RCC 7860 (cell line): ENCODE results near the gene SLCO3A1.

Source experiments
- DNase-seq: peaks from one replicate; pipeline ENCODE4 v3.0.0-alpha.2; 2015; ENCODE audit warnings: low spot score
- FAIRE-seq: peaks from 2 replicates; lab custom pipeline; 2012; peaks lifted over from hg19 to GRCh38; lab: Jason Lieb, UNC

The SLCO3A1 gene

GRCh38 chr15:91992945-91993344 lies 139.4 kb downstream of the SLCO3A1 start:
- FAIRE-seq (no peak), DNase-seq (no peak)

DNA sequence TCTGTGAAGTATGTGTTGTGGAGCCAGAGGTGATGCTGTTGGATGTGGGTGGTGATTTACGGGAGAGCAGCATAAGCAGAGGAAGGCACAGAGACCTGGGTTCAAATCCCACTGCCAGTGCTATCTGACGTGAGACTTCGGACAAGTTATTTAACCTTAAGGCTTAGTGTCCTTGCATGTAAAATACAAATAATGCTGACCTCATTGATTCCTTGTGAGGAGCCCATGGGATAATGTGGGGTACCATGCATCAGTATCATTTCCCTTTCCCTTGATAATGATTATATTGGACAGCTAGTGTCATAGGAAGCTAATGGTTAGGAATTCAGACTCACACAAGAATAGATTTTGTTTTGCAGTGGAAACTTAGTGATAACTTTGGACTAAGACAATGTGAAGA lies 141.6 kb downstream of the SLCO3A1 start:
- FAIRE-seq: no peak
- no peak for DNase-seq

GRCh38 chr15:91997163-91997562 lies 143.7 kb downstream of the SLCO3A1 start:
- FAIRE-seq: no peak
- no peak for DNase-seq

- DNase-seq (no peak), FAIRE-seq (no peak)
These were observed 147.2 kb downstream of the SLCO3A1 start for GRCh38 chr15:92000709-92001108.

DNA sequence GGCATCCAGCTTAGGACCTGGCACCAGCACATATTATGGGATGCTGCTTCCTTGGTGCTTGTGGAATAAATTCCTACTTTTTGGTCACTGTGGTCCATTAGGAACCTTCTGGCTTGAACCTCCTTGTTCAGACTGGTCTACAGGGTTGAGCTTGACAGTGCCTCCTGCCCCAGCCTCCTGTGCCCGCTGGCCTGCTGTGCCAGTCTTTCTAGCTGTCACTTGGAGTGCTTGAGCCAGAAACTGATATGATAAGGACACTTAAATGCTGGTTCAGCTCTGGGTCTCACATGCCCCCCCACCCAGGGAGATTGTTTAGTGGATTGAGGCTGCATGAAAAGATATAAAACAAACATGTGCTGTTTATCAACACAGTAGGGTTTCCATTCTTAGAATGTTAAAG lies 147.8 kb downstream of the SLCO3A1 start:
- no peak for DNase-seq
- no peak for FAIRE-seq

DNA sequence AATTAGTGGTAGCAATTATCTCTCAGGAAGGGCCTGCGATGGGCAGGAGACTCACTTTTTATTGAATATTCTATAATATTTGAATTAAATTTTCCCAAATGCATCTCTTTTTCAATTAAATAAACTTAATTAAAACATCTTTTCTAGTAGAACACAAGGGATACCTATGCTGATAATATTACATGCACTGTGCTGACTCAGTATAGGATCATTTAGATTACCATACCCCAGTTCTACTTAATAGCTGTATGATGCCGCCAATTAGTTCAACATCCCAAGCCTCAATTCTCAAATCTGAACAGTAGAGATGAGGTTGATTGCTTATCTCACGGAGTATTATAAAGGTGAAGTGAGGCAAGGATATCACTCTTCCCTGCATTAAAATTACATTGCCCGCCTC lies 149.2 kb downstream of the SLCO3A1 start:
- no peak for FAIRE-seq
- no peak for DNase-seq

GRCh38 chr15:92003515-92004067 lies 150.1 kb downstream of the SLCO3A1 start:
- DNase-seq (no peak), FAIRE-seq (no peak)

DNA sequence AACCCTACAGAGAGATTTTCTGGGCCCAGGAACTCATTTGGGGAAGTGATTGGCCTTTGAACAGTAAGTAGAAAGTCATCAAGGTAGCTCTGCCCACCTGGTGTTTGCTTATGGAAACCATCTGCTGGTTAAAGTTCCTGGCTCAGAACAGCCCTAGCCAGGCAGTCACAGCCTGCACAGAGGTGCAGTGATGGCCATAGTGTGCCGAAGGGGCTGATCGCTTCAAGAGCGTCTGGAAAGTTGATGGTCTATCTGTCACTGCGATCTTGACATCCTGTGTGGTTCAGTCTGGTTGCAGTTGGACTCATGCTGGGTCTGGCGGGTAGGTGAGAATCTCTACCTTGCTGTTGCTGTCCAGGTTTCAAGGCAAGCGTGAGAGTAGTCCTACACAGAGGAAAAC lies 151.6 kb downstream of the SLCO3A1 start:
- DNase-seq: no peak

DNA sequence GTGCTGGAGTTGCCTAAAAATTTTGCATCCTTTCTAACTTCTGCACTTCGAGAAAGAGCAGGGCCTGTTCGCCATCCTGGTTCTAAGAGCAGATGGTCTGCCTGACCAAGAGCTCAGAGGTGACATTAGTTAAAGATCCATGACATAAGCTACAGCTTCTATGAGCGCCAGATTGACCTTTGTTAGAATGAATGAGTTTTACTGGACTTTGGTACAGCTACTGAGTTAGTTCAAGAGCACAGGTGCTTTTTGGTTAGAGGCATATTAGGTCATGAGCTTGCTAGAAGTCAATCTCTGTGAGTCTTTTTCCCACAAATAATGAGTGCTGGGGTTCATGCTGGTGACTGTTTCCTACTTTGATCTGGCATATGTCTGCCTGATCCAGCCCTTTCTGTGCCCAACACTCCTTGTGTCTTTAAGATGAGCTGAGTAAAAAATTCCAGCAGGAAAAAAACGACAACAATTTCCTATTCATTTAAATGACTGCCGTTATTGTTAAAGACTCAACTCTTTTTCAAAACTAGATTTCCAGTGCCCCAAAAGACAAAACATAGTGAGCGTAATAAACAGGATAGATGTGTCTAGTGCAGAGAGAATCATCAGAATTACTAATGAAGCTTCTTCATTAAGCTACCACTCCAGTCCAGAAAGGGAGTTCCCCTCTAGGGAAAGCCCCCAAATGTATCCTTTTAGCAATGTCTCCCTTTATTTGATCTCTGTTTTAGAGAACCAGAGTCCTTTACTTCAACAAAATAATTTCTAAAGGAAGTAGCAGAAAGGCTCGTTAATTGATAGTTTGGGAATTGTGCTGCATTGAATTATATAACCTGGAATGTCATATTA lies 152.9 kb downstream of the SLCO3A1 start:
- DNase-seq: no peak
- no peak for FAIRE-seq

More for the DNA sequence above, 151.6 kb downstream of the SLCO3A1 start:
- no peak for FAIRE-seq

GRCh38 chr15:92009162-92009561 lies 155.7 kb downstream of the SLCO3A1 start:
- DNase-seq: no peak

DNA sequence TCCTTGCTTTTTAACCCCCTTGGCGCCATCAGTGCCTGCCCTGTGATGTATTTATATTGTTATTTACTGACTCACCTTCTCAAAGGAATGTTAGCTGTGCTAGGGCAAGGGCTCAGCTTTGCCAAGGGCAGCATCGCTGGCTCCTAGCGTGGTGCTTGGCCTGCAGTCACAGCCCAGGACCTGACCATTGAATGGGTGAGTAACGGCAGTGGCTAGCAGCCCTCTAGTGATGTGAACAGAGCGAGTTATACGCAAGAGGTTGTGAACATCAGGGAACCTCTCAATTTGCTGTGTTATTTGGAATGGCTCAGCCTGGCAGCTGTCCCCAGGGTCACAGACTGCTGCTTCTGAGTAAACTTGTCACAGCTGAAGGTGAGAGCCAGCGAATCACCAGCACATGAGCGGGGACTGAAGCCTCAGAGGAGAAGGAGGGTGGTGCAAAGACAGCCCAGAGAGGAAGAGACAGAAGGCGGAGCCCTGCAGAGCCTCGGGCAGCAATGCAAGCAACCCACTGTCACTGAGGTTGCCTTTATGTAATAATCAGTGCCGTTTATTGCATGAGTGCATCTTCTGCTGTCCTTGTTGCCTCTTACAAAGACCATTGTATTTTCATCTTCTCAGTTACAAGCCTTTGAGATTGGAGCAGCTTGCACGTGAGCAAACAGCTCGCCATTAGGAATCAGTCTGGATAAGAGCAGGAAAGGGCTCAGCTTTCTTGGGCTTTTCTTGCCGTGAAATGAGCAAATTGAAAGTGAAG lies 158.3 kb downstream of the SLCO3A1 start:
- FAIRE-seq (no peak), DNase-seq (peak; percentile 53)

More at GRCh38 chr15:92009162-92009561, 155.7 kb downstream of the SLCO3A1 start:
- no peak for FAIRE-seq

GRCh38 chr15:92012368-92012629 lies 158.8 kb downstream of the SLCO3A1 start:
- DNase-seq: peak; percentile 50
- FAIRE-seq: peak; percentile 53

- DNase-seq: no peak
- no peak for FAIRE-seq
These were observed 159.4 kb downstream of the SLCO3A1 start for GRCh38 chr15:92012881-92013280.

- DNase-seq: no peak
- no peak for FAIRE-seq
These were observed 160.9 kb downstream of the SLCO3A1 start for GRCh38 chr15:92014281-92015030.

DNA sequence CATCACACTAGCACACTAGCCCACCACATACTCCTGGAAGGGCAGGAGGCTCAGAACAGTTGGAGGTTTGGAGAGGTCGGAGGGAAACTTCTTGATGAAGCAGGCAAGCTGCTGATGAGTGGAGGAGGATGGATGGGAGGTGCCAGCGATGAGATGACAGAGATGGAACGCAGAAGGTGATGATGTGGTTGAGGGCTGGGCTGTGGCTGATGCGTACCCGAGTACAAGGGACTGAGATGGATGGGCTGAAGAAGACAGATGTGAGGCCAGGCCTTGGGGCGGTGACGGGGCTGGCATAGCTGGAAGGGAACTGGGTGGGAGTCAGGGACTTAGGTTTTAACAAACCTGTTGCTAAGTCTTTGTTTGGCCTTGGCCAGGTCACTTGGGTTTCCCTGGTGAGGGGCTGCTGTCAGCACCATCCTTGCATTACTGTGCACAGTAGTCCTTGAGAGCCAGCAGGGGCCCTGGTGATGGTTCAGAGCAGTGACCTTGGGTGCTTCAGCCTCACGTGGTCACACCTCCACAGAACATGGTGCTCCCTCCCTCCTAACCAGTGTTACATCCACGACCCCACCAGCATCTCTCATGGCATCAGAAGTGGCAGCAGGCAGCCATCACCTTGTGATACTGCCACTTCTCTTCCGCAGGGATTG lies 164.5 kb downstream of the SLCO3A1 start:
- no peak for FAIRE-seq
- no peak for DNase-seq

- DNase-seq: no peak
These were observed 165.2 kb downstream of the SLCO3A1 start for GRCh38 chr15:92018535-92019239.

GRCh38 chr15:92019706-92020105 lies 166.2 kb downstream of the SLCO3A1 start:
- no peak for FAIRE-seq

More at GRCh38 chr15:92018535-92019239, 165.2 kb downstream of the SLCO3A1 start:
- no peak for FAIRE-seq

DNA sequence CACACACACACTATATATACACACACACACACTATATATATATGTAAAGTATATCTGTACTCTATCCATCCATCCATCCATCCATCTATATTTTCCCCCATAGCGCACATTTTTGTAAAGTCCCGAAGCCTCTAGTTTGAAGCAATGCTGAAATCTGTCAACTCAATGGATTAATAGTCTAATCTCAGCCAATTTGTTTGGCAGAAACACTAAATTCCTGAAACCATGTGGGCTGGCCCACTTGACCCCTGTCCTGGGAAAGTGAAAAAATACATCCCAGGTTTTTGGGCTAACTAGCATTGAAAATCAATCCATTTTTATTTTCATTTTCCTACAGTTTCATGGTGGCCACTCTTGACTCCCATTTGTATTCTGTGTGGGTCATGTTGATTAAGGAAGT lies 166.7 kb downstream of the SLCO3A1 start:
- no peak for DNase-seq
- no peak for FAIRE-seq

More at GRCh38 chr15:92019706-92020105, 166.2 kb downstream of the SLCO3A1 start:
- no peak for DNase-seq

DNA sequence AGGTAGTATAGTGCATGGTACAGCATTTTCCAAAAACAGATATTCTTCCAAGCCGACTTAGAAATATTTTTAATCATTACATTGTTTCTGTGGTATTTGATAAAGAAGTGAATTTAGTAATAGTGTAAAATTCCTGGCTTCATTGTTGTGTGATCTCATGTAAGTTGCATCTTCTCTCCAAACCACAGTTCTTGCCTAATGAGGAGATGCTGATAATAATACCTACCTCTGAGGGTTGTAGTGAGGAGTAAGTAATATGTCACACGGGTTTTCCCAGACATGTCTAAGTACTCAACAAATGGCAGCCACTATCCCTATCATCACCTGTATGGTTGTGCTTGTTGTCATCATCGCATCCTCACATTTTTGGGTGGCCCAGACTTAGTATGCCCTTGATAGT lies 167.3 kb downstream of the SLCO3A1 start:
- FAIRE-seq (no peak), DNase-seq (no peak)

DNA sequence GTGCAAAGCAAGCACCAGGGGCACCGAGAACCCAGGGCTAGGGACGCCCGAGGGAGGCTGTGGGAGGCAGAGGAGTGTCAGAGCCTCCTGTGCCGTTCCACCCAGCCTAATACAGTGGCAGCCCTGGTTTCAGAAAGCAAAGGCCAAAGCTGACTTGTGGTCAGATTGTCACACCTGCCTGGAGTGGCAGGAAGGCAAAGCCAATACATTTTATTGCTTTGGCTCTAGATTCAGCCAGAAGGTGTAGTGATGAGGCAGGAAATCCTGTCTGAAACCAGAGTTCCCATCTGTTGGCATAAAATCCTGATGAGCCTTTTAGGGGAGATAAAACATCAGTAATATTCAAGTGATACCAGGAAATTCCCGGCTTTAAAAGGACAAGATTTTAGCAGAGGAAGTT lies 168.3 kb downstream of the SLCO3A1 start:
- FAIRE-seq (no peak), DNase-seq (no peak)
